GM12878 (cell line): ENCODE data around the gene ASTN1.

ENCODE experiments used
- MTA3 ChIP-seq: IDR thresholded peaks from 2 replicates; pipeline ENCODE4 v1.6.1; 2012; ENCODE audit warnings: low read length, inconsistent platforms, borderline replicate concordance
- ZZZ3 ChIP-seq: IDR thresholded peaks from 2 replicates; pipeline ENCODE4 v1.6.1; 2011; ENCODE audit warnings: low read depth; ENCODE audit not compliant: control insufficient read depth, insufficient read length
- TF ChIP-seq, protein P1 (sequence below), 3 experiments: IDR thresholded peaks in 2 of 3; conservative IDR thresholded peaks in 1 of 3; 2 replicates each; pipeline ENCODE4 v1.5.1; 2011; ENCODE audit warnings: low read depth in 3 of 3, low read length in 3 of 3, mild to moderate bottlenecking in 3 of 3, control low read depth in 2 of 3, moderate library complexity in 2 of 3, inconsistent platforms in 1 of 3, mixed read lengths in 1 of 3; ENCODE audit not compliant: control insufficient read depth in 2 of 3, insufficient read depth in 1 of 3; ENCODE audit errors: extremely low read depth in 1 of 3

DNA sequence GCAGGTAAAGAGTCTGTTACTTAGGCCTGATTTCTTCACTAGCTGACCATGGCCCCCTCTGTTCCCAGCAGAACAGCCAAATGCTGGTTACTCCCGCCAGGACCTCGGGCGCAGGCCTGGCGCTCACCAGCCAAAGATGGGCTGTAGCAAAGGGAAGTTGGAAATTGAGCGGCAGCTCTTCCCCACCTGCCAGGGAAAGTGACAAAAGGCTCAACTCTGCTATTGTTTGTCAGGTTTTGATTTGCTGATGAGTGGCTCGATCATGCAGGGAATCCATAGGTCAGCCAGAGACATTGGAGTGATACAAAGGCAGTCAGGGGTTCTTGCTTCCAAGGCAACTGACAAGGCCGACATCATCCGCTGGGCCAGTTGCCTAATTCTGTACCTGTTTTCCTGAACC is 120.1 kb downstream of the ASTN1 start:
- TF ChIP-seq, protein P1, sequence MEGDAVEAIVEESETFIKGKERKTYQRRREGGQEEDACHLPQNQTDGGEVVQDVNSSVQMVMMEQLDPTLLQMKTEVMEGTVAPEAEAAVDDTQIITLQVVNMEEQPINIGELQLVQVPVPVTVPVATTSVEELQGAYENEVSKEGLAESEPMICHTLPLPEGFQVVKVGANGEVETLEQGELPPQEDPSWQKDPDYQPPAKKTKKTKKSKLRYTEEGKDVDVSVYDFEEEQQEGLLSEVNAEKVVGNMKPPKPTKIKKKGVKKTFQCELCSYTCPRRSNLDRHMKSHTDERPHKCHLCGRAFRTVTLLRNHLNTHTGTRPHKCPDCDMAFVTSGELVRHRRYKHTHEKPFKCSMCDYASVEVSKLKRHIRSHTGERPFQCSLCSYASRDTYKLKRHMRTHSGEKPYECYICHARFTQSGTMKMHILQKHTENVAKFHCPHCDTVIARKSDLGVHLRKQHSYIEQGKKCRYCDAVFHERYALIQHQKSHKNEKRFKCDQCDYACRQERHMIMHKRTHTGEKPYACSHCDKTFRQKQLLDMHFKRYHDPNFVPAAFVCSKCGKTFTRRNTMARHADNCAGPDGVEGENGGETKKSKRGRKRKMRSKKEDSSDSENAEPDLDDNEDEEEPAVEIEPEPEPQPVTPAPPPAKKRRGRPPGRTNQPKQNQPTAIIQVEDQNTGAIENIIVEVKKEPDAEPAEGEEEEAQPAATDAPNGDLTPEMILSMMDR (IDR thresholded peaks at IDR 0.05 in 2 of 3, conservative IDR thresholded peaks at IDR 0.05 in 1 of 3; ENCODE audit: control insufficient read depth in 2 of 3, extremely low read depth in 1 of 3, insufficient read depth in 1 of 3, low read depth in 3 of 3, low read length in 3 of 3) = no peak
- TF ChIP-seq ZZZ3 = no peak
- no peak for TF ChIP-seq MTA3
